ENCODE measurements around the gene WNK4.
"Not testable (repeated sequence)": the region's sequence is repeated elsewhere in the genome, so short reads cannot be mapped to it uniquely, and the experiment has no call there.

The WNK4 gene

DNA sequence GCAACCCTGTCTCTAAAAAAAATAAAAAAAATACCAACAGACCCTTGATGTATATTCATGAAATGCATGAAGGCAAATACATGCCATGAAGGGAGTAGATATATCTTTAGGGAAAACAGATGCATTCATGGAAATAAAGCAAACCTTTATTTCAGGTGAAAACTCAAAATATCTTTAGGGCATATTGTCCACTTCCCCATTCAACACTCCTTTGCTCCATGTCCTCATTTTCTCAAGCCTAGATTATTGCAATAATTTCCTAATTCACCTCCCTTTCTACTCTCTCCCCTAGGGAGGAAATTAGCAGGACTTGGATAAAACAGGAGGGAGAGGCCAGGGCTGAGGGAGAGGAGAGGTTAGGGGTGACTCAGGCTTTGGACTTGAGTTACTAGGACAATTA is 12.9 kb upstream of the WNK4 start:
- DNase-seq (ENCODE audit: low spot score): no peak
- Histone ChIP-seq H4K8ac (ENCODE audit: low read depth, low read length) (no peak overlapping the region), H3K4me2 (ENCODE audit: insufficient read depth, low read length, poor library complexity, severe bottlenecking) (no peak overlapping the region), H2AFZ (ENCODE audit: low read length) (no peak overlapping the region), H3K36me3 (replicated peaks in 1 of 2; ENCODE audit: control insufficient read depth in 2 of 2, insufficient read depth in 2 of 2, low read length in 2 of 2) (no peaks in the 10 kb centered on the region), H3K27me3 (ENCODE audit: control insufficient read depth in 3 of 3, insufficient read depth in 3 of 3, low read depth in 1 of 3, low read length in 3 of 3) (peaks cover 0 to under 1% (median 0%) of the 10 kb centered on the region in 3 experiments), H2BK120ac (ENCODE audit: low read depth, low read length) (no peak overlapping the region), H3K27ac (replicated peaks; ENCODE audit: low read length) (no peak overlapping the region), H3K4me1 (ENCODE audit: control insufficient read depth in 2 of 2, insufficient read depth in 1 of 2, low read depth in 1 of 2, low read length in 2 of 2) (peaks cover 4 to 11% of the 10 kb centered on the region in 2 donors), H4K91ac (ENCODE audit: low read depth, low read length, poor library complexity) (no peak overlapping the region), H3K9me3 (replicated peaks in 1 of 2; ENCODE audit: control insufficient read depth in 2 of 2, insufficient read depth in 1 of 2, low read depth in 1 of 2, low read length in 2 of 2) (no peaks in the 10 kb centered on the region), H2AK5ac (ENCODE audit: low read depth, low read length) (no peak overlapping the region), H3K4me3 (ENCODE audit: low read length in 2 of 2) (no peak overlapping the region), H2BK15ac (ENCODE audit: low read length) (no peak overlapping the region), H3K9ac (ENCODE audit: low read depth, low read length, poor library complexity) (no peak overlapping the region), H2BK12ac (ENCODE audit: low read length) (no peak overlapping the region), H3K14ac (ENCODE audit: low read length) (no peak overlapping the region), H2BK5ac (ENCODE audit: low read length) (no peak overlapping the region), H3K79me1 (ENCODE audit: low read depth, low read length) (peaks cover 1% of the 10 kb centered on the region), H3K4ac (ENCODE audit: low read length) (no peak overlapping the region), H3K23ac (ENCODE audit: low read depth, low read length, poor library complexity) (no peak overlapping the region), H3K18ac (ENCODE audit: low read length) (no peak overlapping the region)

DNA sequence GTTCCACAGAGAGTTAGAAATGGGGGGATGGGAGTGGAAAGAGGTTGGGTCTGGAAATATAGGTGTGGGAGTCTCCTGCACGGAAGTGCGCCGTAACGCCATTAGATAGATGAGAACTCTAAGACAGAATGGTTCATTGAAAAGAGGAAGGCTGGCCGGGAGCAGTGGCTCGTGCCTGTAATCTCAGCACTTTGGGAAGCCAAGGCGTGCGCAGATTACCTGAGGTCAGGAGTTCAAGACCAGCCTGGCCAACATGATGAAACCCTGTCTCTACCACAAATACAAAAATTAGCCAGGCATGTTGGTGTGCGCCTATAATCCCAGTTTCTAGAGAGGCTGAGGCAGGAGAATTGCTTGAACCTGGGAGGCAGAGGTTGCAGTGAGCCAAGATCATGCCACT is 12.4 kb upstream of the WNK4 start:
- H2BK15ac ChIP-seq (ENCODE audit: low read length); H3K36me3 ChIP-seq (replicated peaks in 1 of 2; ENCODE audit: control insufficient read depth in 2 of 2, insufficient read depth in 2 of 2, low read length in 2 of 2); H3K14ac ChIP-seq (ENCODE audit: low read length); H3K23ac ChIP-seq (ENCODE audit: low read depth, low read length, poor library complexity); H4K91ac ChIP-seq (ENCODE audit: low read depth, low read length, poor library complexity); H3K4me3 ChIP-seq (ENCODE audit: low read length in 2 of 2); H3K4me1 ChIP-seq (ENCODE audit: control insufficient read depth in 2 of 2, insufficient read depth in 1 of 2, low read depth in 1 of 2, low read length in 2 of 2); H2AK5ac ChIP-seq (ENCODE audit: low read depth, low read length); H3K4me2 ChIP-seq (ENCODE audit: insufficient read depth, low read length, poor library complexity, severe bottlenecking); H3K79me1 ChIP-seq (ENCODE audit: low read depth, low read length); H2BK12ac ChIP-seq (ENCODE audit: low read length); H3K18ac ChIP-seq (ENCODE audit: low read length); H3K4ac ChIP-seq (ENCODE audit: low read length); H2BK120ac ChIP-seq (ENCODE audit: low read depth, low read length); H3K27ac ChIP-seq (replicated peaks; ENCODE audit: low read length); H4K8ac ChIP-seq (ENCODE audit: low read depth, low read length); H2BK5ac ChIP-seq (ENCODE audit: low read length); DNase-seq (ENCODE audit: low spot score); H3K9ac ChIP-seq (ENCODE audit: low read depth, low read length, poor library complexity); H2AFZ ChIP-seq (ENCODE audit: low read length); H3K9me3 ChIP-seq (replicated peaks in 1 of 2; ENCODE audit: control insufficient read depth in 2 of 2, insufficient read depth in 1 of 2, low read depth in 1 of 2, low read length in 2 of 2); H3K27me3 ChIP-seq (ENCODE audit: control insufficient read depth in 3 of 3, insufficient read depth in 3 of 3, low read depth in 1 of 3, low read length in 3 of 3): not testable (repeated sequence)
- no CpG with 5 or more reads among the region's 9 CpGs for WGBS, 2 donors (ENCODE audit: extremely low coverage in 2 of 2, insufficient read length in 2 of 2, insufficient replicate concordance in 1 of 2)

DNA sequence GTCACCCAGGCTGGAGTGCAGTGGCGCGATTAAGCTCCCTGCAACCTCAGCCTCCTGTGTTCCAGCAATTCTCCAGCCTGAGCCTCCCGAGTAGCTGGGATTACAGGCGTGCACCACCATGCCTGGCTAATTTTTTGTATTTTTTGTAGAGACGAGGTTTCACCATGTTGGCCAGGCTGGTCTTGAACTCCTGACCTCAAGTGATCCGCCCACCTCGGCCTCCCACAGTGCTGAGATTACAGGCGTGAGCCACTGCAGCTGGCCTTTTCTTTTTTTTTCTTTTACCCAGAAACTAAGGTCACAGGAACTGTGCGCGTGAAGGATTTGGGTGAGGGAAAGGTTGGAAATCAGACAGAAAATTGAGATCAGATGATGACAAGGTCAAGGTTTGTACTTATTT is 10.4 kb upstream of the WNK4 start:
- H3K4me1 ChIP-seq (ENCODE audit: control insufficient read depth in 2 of 2, insufficient read depth in 1 of 2, low read depth in 1 of 2, low read length in 2 of 2); H3K9me3 ChIP-seq (replicated peaks in 1 of 2; ENCODE audit: control insufficient read depth in 2 of 2, insufficient read depth in 1 of 2, low read depth in 1 of 2, low read length in 2 of 2); DNase-seq (ENCODE audit: low spot score); H3K4me2 ChIP-seq (ENCODE audit: insufficient read depth, low read length, poor library complexity, severe bottlenecking); H3K18ac ChIP-seq (ENCODE audit: low read length); H3K9ac ChIP-seq (ENCODE audit: low read depth, low read length, poor library complexity); H2BK5ac ChIP-seq (ENCODE audit: low read length); H3K36me3 ChIP-seq (replicated peaks in 1 of 2; ENCODE audit: control insufficient read depth in 2 of 2, insufficient read depth in 2 of 2, low read length in 2 of 2); H3K27ac ChIP-seq (replicated peaks; ENCODE audit: low read length); H3K27me3 ChIP-seq (ENCODE audit: control insufficient read depth in 3 of 3, insufficient read depth in 3 of 3, low read depth in 1 of 3, low read length in 3 of 3); H4K91ac ChIP-seq (ENCODE audit: low read depth, low read length, poor library complexity); H4K8ac ChIP-seq (ENCODE audit: low read depth, low read length); H3K23ac ChIP-seq (ENCODE audit: low read depth, low read length, poor library complexity); H3K4me3 ChIP-seq (ENCODE audit: low read length in 2 of 2); H2BK120ac ChIP-seq (ENCODE audit: low read depth, low read length); H2AFZ ChIP-seq (ENCODE audit: low read length); H3K79me1 ChIP-seq (ENCODE audit: low read depth, low read length); H2AK5ac ChIP-seq (ENCODE audit: low read depth, low read length); H3K14ac ChIP-seq (ENCODE audit: low read length); H3K4ac ChIP-seq (ENCODE audit: low read length); H2BK15ac ChIP-seq (ENCODE audit: low read length); H2BK12ac ChIP-seq (ENCODE audit: low read length): not testable (repeated sequence)
- WGBS, 2 donors (ENCODE audit: extremely low coverage in 2 of 2, insufficient read length in 2 of 2, insufficient replicate concordance in 1 of 2): no CpG with 5 or more reads among the region's 10 CpGs

DNA sequence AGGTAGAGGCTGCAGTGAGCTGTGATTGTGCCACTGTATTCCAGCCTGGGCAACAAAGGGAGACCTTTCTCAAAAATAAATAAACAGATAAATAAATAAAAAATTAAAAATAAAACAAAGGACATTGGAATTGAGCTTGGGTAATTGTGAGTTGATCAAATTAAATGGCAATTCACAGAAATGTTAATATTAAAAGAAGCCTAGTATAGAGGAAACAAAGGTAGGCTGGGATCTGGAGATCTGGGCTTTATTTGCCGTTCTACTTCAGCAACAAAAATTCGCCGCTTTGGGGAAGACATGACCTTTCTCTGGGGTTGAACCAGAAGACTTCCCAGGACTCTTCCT is 7.5 kb upstream of the WNK4 start:
- Histone ChIP-seq H3K79me1 (ENCODE audit: low read depth, low read length) (peaks cover 4% of the 10 kb centered on the region), H3K4me3 (ENCODE audit: low read length in 2 of 2) (peak overlapping the region; percentile 92 to 98), H3K18ac (ENCODE audit: low read length) (no peak overlapping the region), H3K14ac (ENCODE audit: low read length) (no peak overlapping the region), H2BK5ac (ENCODE audit: low read length) (no peak overlapping the region), H3K4me2 (ENCODE audit: insufficient read depth, low read length, poor library complexity, severe bottlenecking) (peak overlapping the region; percentile 53), H2AK5ac (ENCODE audit: low read depth, low read length) (no peak overlapping the region), H3K4ac (ENCODE audit: low read length) (no peak overlapping the region), H2BK12ac (ENCODE audit: low read length) (no peak overlapping the region), H3K36me3 (replicated peaks in 1 of 2; ENCODE audit: control insufficient read depth in 2 of 2, insufficient read depth in 2 of 2, low read length in 2 of 2) (peaks cover 11 to 35% of the 10 kb centered on the region in 2 donors), H2AFZ (ENCODE audit: low read length) (peak overlapping the region; percentile 96), H3K9me3 (replicated peaks in 1 of 2; ENCODE audit: control insufficient read depth in 2 of 2, insufficient read depth in 1 of 2, low read depth in 1 of 2, low read length in 2 of 2) (no peaks in the 10 kb centered on the region), H3K27me3 (ENCODE audit: control insufficient read depth in 3 of 3, insufficient read depth in 3 of 3, low read depth in 1 of 3, low read length in 3 of 3) (no peaks in the 10 kb centered on the region), H3K27ac (replicated peaks; ENCODE audit: low read length) (no peak overlapping the region), H4K8ac (ENCODE audit: low read depth, low read length) (no peak overlapping the region), H2BK120ac (ENCODE audit: low read depth, low read length) (no peak overlapping the region), H3K23ac (ENCODE audit: low read depth, low read length, poor library complexity) (no peak overlapping the region), H4K91ac (ENCODE audit: low read depth, low read length, poor library complexity) (no peak overlapping the region), H3K9ac (ENCODE audit: low read depth, low read length, poor library complexity) (no peak overlapping the region), H2BK15ac (ENCODE audit: low read length) (no peak overlapping the region), H3K4me1 (ENCODE audit: control insufficient read depth in 2 of 2, insufficient read depth in 1 of 2, low read depth in 1 of 2, low read length in 2 of 2) (peaks cover 3 to 7% of the 10 kb centered on the region in 2 donors)
- no peak for DNase-seq (ENCODE audit: low spot score)
- no CpG with 5 or more reads among the region's 3 CpGs for WGBS, 2 donors (ENCODE audit: extremely low coverage in 2 of 2, insufficient read length in 2 of 2, insufficient replicate concordance in 1 of 2)

All from neuronal stem cell (in vitro differentiated cells).